HFF-Myc (cell line): ENCODE measurements around the gene MYBPC2.

ENCODE experiments used
- DNase-seq: peaks from one replicate; pipeline ENCODE4 v3.0.0-alpha.2; 2011; ENCODE audit warnings: low read depth; ENCODE audit errors: extremely low read depth
- H3K4me3 ChIP-seq: replicated peaks from 2 replicates; pipeline ENCODE4 v1.5.1; 2011; ENCODE audit warnings: low read depth, mild to moderate bottlenecking, control low read depth, low read length
- TF ChIP-seq, protein P1 (sequence below): IDR thresholded peaks from 2 replicates; pipeline ENCODE4 v1.5.1; 2012; ENCODE audit warnings: mild to moderate bottlenecking, low read depth, low read length, control low read depth; ENCODE audit errors: missing control alignments

The MYBPC2 gene

DNA sequence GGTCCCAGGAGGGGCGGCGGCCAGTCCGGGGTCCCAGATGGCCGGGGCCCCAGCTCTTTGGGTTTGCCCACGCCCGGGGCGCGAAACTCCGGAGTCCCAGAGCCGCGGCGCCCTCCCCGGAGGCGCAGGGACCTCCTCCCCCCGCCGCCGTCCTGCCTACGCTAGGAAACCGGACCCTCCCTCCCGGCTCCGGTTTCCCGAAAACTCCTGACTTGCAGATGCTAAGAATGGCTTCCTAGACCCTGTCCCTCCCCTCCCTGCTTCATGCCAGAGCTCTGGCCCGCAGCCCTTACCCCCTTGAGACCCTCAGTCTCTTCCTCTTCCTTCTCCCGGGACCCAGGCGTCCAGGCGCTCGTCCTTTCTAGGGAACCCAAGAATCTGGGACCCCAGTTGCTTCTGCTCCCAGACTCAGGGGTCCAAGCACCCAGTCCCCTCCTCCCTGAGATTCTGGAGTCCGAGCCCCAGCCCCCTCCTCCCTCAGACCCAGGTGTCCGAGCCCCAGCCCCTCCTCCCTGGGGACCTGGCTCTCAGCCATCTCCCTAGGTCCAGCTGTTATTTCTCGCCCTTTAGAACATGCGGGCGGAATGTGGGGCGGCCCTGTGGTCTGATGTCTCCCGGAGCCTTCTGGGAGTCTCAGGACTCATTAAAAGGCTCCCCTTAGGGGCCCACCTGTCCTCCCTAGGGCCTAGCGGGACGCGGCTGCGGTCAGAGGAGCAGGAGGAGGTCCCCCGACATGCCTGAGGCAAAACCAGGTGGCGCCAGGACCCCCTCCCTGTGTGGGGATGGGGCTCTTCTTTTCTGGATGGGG, at the start of gene MYBPC2:
Gene MYBPC2, plus strand, starts transcription at position 672 of the 808 bp plus-strand sequence. Its CDS starts 62 bp downstream, at position 734.
- H3K4me3 ChIP-seq = peak within 1 kb of the TSS; percentile 38
- no peak for DNase-seq

DNA sequence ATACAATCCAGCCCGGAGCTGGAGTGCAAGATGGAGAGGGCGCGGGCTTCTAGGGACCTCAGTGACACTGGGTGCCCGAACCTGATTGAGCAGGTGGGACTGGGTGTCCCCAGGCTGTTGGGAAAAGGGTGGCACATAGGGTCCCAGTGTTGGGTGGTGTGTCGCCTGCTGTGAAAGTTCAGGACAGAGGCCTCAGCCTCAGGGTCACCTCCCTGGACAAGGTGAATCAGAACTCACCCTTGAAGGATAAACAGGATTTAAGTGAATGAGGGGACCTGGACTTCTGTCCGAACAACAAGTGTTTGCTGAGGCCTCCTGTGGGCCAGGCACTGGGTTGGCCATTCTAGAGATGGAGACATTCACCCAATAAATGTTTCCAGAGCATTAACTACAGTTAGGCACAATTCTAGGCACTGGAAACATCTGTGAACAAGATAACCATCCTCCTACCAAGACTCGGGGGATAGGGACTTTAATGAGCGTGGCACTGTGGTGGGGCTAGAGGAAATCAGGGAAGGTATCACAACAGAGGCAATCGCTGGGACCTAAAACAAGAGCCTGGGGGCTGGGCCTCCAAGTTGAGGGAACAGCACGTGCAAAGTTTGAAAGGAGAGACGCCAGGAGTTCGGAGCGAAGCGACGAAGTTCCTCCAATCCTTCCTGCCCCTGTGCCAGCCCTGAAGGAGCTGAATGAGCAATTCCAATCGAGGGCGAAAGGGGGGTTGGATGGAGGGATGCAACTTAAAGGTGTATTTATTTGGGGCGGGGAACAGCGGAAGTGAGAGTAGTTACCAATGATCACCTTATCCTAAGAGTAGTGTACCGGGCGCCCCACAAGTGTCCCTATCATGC, 49.5 kb upstream of the MYBPC2 start:
- TF ChIP-seq, protein P1, sequence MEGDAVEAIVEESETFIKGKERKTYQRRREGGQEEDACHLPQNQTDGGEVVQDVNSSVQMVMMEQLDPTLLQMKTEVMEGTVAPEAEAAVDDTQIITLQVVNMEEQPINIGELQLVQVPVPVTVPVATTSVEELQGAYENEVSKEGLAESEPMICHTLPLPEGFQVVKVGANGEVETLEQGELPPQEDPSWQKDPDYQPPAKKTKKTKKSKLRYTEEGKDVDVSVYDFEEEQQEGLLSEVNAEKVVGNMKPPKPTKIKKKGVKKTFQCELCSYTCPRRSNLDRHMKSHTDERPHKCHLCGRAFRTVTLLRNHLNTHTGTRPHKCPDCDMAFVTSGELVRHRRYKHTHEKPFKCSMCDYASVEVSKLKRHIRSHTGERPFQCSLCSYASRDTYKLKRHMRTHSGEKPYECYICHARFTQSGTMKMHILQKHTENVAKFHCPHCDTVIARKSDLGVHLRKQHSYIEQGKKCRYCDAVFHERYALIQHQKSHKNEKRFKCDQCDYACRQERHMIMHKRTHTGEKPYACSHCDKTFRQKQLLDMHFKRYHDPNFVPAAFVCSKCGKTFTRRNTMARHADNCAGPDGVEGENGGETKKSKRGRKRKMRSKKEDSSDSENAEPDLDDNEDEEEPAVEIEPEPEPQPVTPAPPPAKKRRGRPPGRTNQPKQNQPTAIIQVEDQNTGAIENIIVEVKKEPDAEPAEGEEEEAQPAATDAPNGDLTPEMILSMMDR = no peak
- peak overlapping the region; percentile 60 for H3K4me3 ChIP-seq
- no peak for DNase-seq

More for the DNA sequence above, at the start of gene MYBPC2:
- TF ChIP-seq, protein P1 = no peak

DNA sequence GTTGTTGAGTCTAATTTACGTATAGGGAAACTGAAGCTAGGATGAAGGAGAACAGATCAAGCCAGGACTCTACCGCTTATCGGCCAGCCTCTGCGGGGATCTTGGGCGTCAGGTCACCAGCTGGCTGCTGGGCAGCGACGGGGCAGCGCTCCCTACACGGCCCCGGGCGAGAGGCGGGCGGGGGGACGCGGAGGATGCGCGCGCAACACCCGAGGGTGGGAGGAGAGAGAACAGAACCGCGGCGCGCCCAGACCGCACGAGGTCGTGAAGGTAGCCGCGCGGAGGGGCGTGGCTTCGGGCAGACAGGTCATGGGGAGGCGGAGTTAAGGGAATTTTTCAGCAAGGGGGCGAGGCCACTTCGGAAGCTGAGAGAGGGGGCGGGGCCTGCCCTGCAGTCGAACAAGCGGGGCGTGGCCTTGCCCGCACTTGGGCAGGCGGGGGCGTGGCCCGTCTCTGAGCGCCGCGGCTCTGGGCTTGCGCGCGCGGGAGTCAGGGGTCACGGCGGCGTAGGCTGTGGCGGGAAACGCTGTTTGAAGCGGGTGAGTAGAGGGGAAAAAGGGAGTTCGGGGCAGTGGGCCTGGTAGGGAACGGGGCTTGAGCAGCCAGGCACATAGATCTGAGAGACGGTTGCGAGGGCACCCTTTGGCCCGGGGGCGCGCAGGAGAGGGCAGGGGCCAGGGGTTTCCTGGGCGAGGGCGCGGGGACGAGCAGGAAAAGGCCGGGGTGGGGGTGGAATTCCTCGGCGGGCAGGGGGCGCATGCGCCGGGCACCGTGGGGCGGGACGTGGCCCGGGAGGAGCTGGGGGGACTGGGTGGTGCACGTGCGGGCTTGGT, 48.6 kb upstream of the MYBPC2 start, which contains the start of gene POLD1:
Gene POLD1, plus strand, starts transcription at position 496 of the 833 bp plus-strand sequence. CDS start 14,505 bp downstream, outside the sequence.
- TF ChIP-seq, protein P1 = no peak
- DNase-seq = peak; percentile 87
- H3K4me3 ChIP-seq = peak within 1 kb of the TSS; percentile 60

DNA sequence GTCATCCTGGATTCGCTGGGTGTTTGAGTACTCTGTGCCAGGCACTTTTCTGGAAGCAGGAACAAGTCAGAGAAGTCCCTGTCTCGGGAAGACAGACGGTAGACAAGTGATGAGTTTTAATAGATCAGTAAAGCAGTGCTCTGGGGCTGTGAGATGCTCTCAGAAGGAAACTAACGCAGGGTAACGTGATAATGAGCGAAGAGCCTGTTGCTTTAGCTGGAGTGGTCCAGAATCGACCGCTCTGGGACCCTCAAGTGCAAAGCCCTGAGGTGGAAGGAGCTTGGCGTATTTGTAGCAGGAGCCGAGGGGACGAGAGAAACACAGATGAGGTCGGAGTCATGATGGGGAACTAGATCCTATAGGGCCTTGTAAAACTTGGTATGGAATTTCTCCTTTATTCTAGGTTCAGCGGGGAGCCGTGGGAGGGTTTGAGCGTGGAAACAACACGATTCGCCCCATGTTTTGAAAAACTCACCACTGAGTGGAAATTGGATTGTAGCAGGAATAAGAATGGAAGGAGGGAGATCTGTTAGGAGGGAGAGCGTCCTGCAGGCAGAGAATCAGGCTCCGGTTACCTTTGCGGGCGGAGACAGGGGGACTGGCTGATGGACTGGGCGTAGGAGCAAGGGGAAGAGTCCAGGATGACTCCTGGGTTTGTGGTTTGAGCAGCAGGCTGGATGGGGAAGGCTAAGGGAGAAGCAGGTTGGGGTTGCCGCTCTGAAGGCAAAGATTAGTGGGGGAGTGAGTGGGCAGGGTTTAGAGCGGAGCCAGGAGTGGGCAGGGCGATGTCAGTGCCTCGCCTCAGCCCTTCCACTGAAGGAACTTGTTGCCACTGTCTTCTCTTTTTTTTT, 47.8 kb upstream of the MYBPC2 start:
- TF ChIP-seq, protein P1 = no peak
- H3K4me3 ChIP-seq = peak overlapping the region; percentile 60
- no peak for DNase-seq

DNA sequence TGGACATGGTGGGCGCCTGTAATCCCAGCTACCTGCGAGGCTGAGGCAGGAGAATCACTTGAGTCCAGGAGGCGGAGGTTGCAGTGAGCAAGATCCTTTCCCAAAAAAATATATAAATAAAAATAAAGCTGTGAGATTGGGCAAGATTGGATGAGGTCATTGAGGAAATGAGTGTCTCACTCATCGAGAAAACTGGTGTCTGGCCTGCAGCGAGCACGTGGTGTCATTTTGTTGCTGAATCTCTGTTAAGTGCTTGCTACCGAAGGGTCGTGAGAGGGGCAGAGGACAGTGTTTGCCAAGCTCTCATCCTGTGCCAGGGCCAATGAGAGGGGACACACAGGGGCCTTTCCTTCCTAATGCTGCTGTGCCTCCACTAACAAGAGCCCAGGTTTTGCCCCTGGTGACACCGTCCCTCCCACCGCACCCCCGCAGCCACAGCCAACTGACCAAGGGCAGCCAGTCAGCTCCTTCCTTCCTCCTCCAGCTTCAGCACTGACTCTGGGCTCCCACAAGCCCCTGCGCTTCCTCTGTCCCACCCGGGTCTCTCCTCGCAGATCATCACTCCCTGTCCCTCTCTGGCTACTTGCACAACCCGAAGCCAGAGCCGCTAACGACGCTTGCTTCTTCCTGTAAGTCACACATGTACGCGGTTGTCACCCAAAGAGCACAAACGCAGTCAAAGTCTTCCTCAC, 45.4 kb upstream of the MYBPC2 start:
- TF ChIP-seq, protein P1 = no peak
- no peak overlapping the region for H3K4me3 ChIP-seq
- DNase-seq = no peak
